Common myeloid progenitor, CD34-positive (primary cell): ENCODE data around the gene ACTN1.

ENCODE experiments used
- CTCF ChIA-PET: fragments of 350-600 bp; sonication (Branson Sonifier 250); formaldehyde crosslinking; loops from one replicate; lab custom pipeline; 2021; ENCODE audit warnings: antibody characterized with exemption; lab: Charles Lee
- POLR2A ChIA-PET: fragments of 350-600 bp; sonication (Branson Sonifier 250); formaldehyde crosslinking; loops from one replicate; lab custom pipeline; 2021; ENCODE audit warnings: antibody characterized with exemption; lab: Charles Lee
- DNase-seq, 3 donors: peaks; one replicate each; pipeline versions ENCODE4 v3.0.0 to v3.0.0-alpha.2; 2013
- H3K27ac ChIP-seq, 2 experiments: 1 replicate in 1 of 2; 2 replicates in 1 of 2; pipeline ENCODE4 v1.7.0; 2013; ENCODE audit warnings: inconsistent platforms in 2 of 2, low read length in 2 of 2, mild to moderate bottlenecking in 2 of 2, low read depth in 1 of 2, moderate library complexity in 1 of 2; ENCODE audit not compliant: severe bottlenecking in 2 of 2, insufficient read depth in 1 of 2, poor library complexity in 1 of 2
- H3K27me3 ChIP-seq, 5 experiments: replicated peaks in 2 of 5; 1 replicate in 3 of 5; 2 replicates in 2 of 5; pipeline versions ENCODE4 v1.6.1 to v1.7.0; 2013; ENCODE audit warnings: low read length in 4 of 5, mild to moderate bottlenecking in 2 of 5, moderate library complexity in 2 of 5, inconsistent platforms in 1 of 5; ENCODE audit not compliant: insufficient read depth in 5 of 5, control insufficient read depth in 4 of 5
- H3K36me3 ChIP-seq, 4 experiments: 1 replicate in 2 of 4; 2 replicates in 2 of 4; pipeline versions ENCODE4 v1.6.1 to v1.7.0; 2013; ENCODE audit warnings: low read length in 3 of 4, control low read depth in 1 of 4, mild to moderate bottlenecking in 1 of 4; ENCODE audit not compliant: control insufficient read depth in 4 of 4, insufficient read depth in 4 of 4
- H3K4me1 ChIP-seq, 4 experiments: 1 replicate in 3 of 4; 2 replicates in 1 of 4; pipeline versions ENCODE4 v1.6.1 to v1.7.1; 2013; ENCODE audit warnings: low read length in 3 of 4, mild to moderate bottlenecking in 3 of 4, control low read depth in 1 of 4, inconsistent platforms in 1 of 4, moderate library complexity in 1 of 4; ENCODE audit not compliant: control insufficient read depth in 4 of 4, insufficient read depth in 4 of 4; ENCODE audit errors: control extremely low read depth in 1 of 4
- H3K4me3 ChIP-seq, 7 experiments: 1 replicate in 4 of 7; 2 replicates in 3 of 7; pipeline versions ENCODE4 v1.5.1 to v1.7.0; 2013; ENCODE audit warnings: mild to moderate bottlenecking in 7 of 7, low read length in 6 of 7, moderate library complexity in 6 of 7, inconsistent platforms in 2 of 7, low read depth in 2 of 7, control low read depth in 1 of 7; ENCODE audit not compliant: insufficient read depth in 4 of 7, control insufficient read depth in 1 of 7; ENCODE audit errors: extremely low read depth in 1 of 7
- H3K9me3 ChIP-seq, 5 experiments: 1 replicate in 4 of 5; 2 replicates in 1 of 5; pipeline versions ENCODE4 v1.6.1 to v1.7.1; 2013; ENCODE audit warnings: low read length in 4 of 5, mild to moderate bottlenecking in 2 of 5, inconsistent platforms in 1 of 5, low read depth in 1 of 5, moderate library complexity in 1 of 5; ENCODE audit not compliant: control insufficient read depth in 4 of 5, insufficient read depth in 2 of 5; ENCODE audit errors: control extremely low read depth in 1 of 5
- WGBS: methylation state at CpG from one replicate; pipeline ENCODE4 v1.1.5; 2013; ENCODE audit not compliant: insufficient coverage; 5-methylcytosine and 5-hydroxymethylcytosine counted together

ACTN1 gene

GRCh38 chr14:68944162-68944561 lies 34.9 kb downstream of the ACTN1 start:
- DNase-seq, result no peak
- Histone ChIP-seq H3K27me3 (no peaks in the 10 kb centered on the region), H3K9me3 (no peaks in the 10 kb centered on the region), H3K4me3 (no peak overlapping the region), H3K36me3 (peaks cover 0 to 14% (median 0%) of the 10 kb centered on the region in 4 experiments), H3K4me1 (peaks cover 3 to 66% (median 28%) of the 10 kb centered on the region in 4 experiments), H3K27ac (no peak overlapping the region)
- 100% methylated on average over 4 of the region's 6 CpGs for WGBS
- ChIA-PET POLR2A (no interaction called here), CTCF (interaction anchor here (1.1 to 1.7 kb wide), 2 partner anchors 12 to 18 kb away, joined by 3 to 5 read pairs; no protein-coding TSS in a partner anchor)

GRCh38 chr14:68943107-68943506 lies 36.0 kb downstream of the ACTN1 start:
- ChIA-PET POLR2A (no interaction called here), CTCF (interaction anchor here (1.4 to 1.7 kb wide), 2 partner anchors 17 to 147 kb away, joined by 3 to 5 read pairs; no protein-coding TSS in a partner anchor)
- H3K27me3 ChIP-seq, result no peaks in the 10 kb centered on the region
- no peak overlapping the region for H3K27ac ChIP-seq
- peaks cover 0 to 14% (median 0%) of the 10 kb centered on the region in 4 experiments for H3K36me3 ChIP-seq
- H3K4me3 ChIP-seq, result no peak overlapping the region
- peaks cover 0 to 67% (median 24%) of the 10 kb centered on the region in 4 experiments for H3K4me1 ChIP-seq
- WGBS, result 95% methylated on average over 10 of the region's 10 CpGs
- H3K9me3 ChIP-seq, result no peaks in the 10 kb centered on the region
- DNase-seq, result no peak

GRCh38 chr14:68942296-68943035 lies 36.6 kb downstream of the ACTN1 start:
- ChIA-PET POLR2A (no interaction called here), CTCF (interaction anchor here (1.4 to 4.4 kb wide), 4 partner anchors 16 to 159 kb away, joined by 3 to 13 read pairs (median 4); no protein-coding TSS in a partner anchor)
- no peak overlapping the region for H3K4me3 ChIP-seq
- H3K27me3 ChIP-seq, result no peaks in the 10 kb centered on the region
- H3K36me3 ChIP-seq, result peaks cover 0 to 13% (median 0%) of the 10 kb centered on the region in 4 experiments
- DNase-seq, result peak in 1 of 3 donors; percentile 50
- peaks cover 0 to 67% (median 20%) of the 10 kb centered on the region in 4 experiments for H3K4me1 ChIP-seq
- WGBS, result 87% methylated on average over 12 of the region's 14 CpGs
- H3K9me3 ChIP-seq, result no peaks in the 10 kb centered on the region
- H3K27ac ChIP-seq, result no peak overlapping the region

- CTCF ChIA-PET, result interaction anchor here (1.0 to 4.4 kb wide), 3 partner anchors 17 to 160 kb away, joined by 3 to 13 read pairs (median 3); no protein-coding TSS in a partner anchor
- no peak for DNase-seq
Observed at GRCh38 chr14:68941820-68942219, 37.3 kb downstream of the ACTN1 start.

GRCh38 chr14:68940614-68941185 lies 38.4 kb downstream of the ACTN1 start:
- Histone ChIP-seq H3K9me3 (no peaks in the 10 kb centered on the region), H3K4me3 (no peak overlapping the region), H3K4me1 (peaks cover 0 to 51% (median 16%) of the 10 kb centered on the region in 4 experiments), H3K36me3 (peaks cover 0 to 15% (median 1%) of the 10 kb centered on the region in 4 experiments), H3K27me3 (no peaks in the 10 kb centered on the region), H3K27ac (no peak overlapping the region)
- no CpG with 5 or more reads among the region's 3 CpGs for WGBS
- POLR2A ChIA-PET, result no interaction called here
- no peak for DNase-seq
- CTCF ChIA-PET, result interaction anchor here (1.0 to 4.4 kb wide), 8 partner anchors 10 to 125 kb away, joined by 3 to 13 read pairs (median 6); no protein-coding TSS in a partner anchor

More at GRCh38 chr14:68941820-68942219, 37.3 kb downstream of the ACTN1 start:
- peaks cover 0 to 63% (median 19%) of the 10 kb centered on the region in 4 experiments for H3K4me1 ChIP-seq
- peaks cover 0 to 12% (median 0%) of the 10 kb centered on the region in 4 experiments for H3K36me3 ChIP-seq
- POLR2A ChIA-PET, result no interaction called here
- 81% methylated on average over 3 of the region's 5 CpGs for WGBS
- H3K4me3 ChIP-seq, result no peak overlapping the region
- H3K27ac ChIP-seq, result no peak overlapping the region
- H3K27me3 ChIP-seq, result no peaks in the 10 kb centered on the region
- no peaks in the 10 kb centered on the region for H3K9me3 ChIP-seq

GRCh38 chr14:68939893-68940613 lies 39.0 kb downstream of the ACTN1 start:
- H3K27me3 ChIP-seq, result no peaks in the 10 kb centered on the region
- H3K9me3 ChIP-seq, result no peaks in the 10 kb centered on the region
- H3K4me1 ChIP-seq, result peaks cover 0 to 45% (median 10%) of the 10 kb centered on the region in 4 experiments
- DNase-seq, result no peak
- ChIA-PET CTCF (interaction anchor here (1.0 to 4.4 kb wide), 9 partner anchors 9 to 125 kb away, joined by 3 to 13 read pairs (median 5); no protein-coding TSS in a partner anchor), POLR2A (no interaction called here)
- peaks cover 0 to 15% (median 1%) of the 10 kb centered on the region in 4 experiments for H3K36me3 ChIP-seq
- WGBS, result 95% methylated on average over 9 of the region's 9 CpGs
- H3K27ac ChIP-seq, result no peak overlapping the region
- H3K4me3 ChIP-seq, result no peak overlapping the region
